NCI-H146 treated with DMSO at 0.1 percent for 48 hours (cell line): ENCODE data around the gene VAMP7.
"Not testable (repeated sequence)": the region's sequence is repeated elsewhere in the genome, so short reads cannot be mapped to it uniquely, and the experiment has no call there.

Experiments
- DNase-seq: peaks from one replicate; lab custom pipeline; 2025; ENCODE audit not compliant: unreplicated experiment; lab: John Stamatoyannopoulos, UW

The VAMP7 gene

GRCh38 chrX:155986995-155987394 lies 105.8 kb downstream of the VAMP7 start:
- DNase-seq = not testable (repeated sequence)

- no peak for DNase-seq
Measured at GRCh38 chrX:155988859-155989258, 107.7 kb downstream of the VAMP7 start.
